NCI-H2227 (cell line): ENCODE measurements around the gene ASMT.
"Not testable (repeated sequence)": the region's sequence is repeated elsewhere in the genome, so short reads cannot be mapped to it uniquely, and the experiment has no call there.

Experiments
- DNase-seq: peaks from one replicate; lab custom pipeline; 2025; ENCODE audit not compliant: unreplicated experiment; lab: John Stamatoyannopoulos, UW

Gene ASMT, protein sequence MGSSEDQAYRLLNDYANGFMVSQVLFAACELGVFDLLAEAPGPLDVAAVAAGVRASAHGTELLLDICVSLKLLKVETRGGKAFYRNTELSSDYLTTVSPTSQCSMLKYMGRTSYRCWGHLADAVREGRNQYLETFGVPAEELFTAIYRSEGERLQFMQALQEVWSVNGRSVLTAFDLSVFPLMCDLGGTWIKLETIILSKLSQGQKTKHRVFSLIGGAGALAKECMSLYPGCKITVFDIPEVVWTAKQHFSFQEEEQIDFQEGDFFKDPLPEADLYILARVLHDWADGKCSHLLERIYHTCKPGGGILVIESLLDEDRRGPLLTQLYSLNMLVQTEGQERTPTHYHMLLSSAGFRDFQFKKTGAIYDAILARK

DNA sequence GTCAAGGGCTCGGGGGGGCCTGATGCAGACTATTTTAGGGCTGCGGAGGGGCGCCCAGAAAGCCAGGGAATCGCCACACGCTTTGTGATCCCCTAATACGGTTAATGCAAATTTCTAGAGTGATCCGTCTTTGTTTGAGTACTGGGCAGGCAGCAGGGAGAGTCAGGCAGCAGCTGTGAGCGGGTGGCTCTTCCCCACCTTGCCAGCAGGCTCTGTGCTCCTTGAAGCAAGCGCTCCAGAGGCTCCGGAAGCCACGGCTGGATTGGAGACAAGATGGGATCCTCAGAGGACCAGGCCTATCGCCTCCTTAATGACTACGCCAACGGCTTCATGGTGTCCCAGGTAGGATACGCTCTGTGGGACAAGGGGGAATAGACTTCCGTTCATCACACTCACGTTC, at the start of gene ASMT:
Gene ASMT, plus strand, starts transcription at position 133 of the 400 bp plus-strand sequence. Its CDS starts 141 bp downstream, at position 274.
- DNase-seq: no peak

DNA sequence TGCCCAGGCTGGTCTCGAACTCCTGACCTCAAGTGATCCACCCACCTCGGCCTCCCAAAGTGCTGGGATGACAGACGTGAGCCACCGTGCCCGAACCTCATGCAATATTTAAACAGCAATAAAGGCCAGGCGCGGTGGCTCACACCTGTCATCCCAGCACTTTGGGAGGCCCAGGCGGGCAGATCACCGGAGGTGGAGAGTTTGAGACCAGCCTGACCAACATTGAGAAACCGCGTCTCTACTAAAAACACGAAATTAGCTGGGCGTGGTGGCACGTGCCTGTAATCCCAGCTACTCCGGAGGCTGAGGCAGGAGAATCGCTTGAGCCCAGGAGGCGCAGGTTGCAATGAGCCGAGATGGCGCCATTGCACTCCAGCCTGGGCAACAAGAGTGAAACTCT, 40.7 kb upstream of the ASMT start:
- DNase-seq: not testable (repeated sequence)

DNA sequence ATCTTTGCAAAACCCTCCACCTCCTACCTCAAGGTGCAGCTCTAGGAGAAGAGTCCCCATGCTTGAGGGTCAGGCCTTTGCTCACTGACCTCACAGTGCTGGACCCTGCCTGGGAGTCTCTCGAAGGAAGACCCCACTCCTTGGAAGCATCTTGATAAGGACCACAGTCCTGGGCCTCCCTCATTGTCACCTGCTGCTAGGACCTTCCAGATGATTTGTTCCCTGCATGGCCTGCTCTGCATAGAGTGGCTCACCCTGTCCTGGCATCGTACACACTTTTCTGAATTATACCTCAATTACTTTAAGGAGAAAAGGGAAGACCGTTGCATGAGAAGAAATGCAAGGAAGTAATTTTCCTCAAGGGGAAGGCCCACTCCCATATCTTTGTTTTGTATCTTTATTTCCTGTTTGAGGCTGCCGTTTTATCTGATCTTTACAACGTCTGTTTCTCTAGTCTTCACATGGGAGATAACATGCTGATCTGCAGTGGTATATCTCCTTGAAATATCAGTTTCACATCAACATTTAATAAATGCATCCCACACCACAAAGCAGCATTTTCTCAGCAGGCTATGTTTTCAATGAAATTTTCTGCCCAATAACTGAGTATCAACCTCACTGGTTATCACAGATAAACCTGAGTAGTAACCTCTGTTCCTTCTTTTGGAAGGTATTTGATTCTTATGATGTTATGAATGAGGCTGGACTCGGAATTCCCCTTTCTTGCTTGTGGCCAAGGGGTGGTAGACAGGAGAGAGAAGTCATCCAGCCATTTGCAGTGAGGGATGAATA, 38.5 kb upstream of the ASMT start:
- no peak for DNase-seq

DNA sequence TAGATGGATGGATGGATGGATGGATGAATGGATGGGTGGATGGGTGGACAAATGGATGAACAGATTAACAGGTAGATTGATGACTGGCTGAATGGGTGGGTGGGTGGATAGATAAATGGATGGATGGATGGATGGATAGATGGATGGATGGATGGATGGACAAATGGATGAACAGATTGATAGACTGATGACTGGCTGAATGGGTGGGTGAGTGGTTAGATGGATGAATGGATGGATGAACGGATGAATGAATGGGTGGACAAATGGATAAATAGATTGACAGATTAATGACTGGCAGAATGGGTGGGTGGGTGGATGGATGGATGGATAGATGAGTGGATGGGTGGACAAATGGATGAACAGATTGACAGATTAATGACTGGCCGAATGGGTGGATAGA, 37.0 kb upstream of the ASMT start:
- DNase-seq: no peak

DNA sequence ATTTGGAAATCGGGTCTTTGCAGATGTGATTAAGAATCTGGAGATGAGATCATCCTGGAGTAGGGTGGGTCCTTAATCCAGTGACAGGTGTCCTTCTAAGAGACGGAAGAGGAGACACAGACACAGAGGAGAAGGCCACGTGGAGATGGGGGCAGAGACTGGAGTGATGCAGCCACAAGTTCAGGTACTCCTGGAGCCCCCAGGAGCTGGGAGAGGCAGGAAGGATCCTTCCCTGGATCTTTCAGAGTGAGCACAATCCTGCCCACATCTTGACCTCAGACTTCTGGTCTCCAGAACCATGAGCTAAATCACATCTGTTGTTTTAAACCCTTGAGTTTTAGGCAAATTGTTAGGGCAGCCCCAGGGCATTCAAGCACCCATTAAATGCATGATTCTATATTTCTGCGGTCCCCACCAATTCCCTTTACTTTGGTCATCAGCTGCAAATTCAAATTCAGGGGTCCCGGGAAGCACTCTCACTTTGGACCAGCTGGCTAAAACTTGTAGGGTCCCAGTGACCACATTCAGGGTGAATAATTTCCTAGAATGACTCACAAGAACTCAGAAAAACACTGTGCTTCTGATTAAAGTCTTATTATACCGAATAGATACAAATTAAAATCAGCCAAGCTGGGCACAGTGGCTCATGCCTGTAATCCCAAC, 36.2 kb upstream of the ASMT start:
- no peak for DNase-seq

DNA sequence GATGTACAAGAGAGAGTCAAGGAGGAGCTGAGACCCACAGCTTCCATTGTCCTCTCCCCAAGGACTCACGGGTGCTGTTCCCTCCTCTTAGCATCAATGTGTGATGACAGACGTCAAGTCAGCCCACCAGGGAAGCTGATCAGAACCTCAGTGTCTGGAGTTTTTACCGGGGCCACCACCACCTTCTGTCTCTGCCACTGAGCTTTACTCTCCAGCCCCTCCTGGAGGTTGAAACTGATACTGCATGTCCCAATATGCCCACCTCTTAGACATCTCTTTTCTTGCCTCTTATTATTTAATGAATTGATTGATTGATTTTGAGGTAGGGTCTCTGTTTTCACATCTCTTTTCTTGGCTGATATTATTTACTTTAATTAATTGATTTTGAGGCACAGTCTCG, 33.7 kb upstream of the ASMT start:
- peak; percentile 72 for DNase-seq

DNA sequence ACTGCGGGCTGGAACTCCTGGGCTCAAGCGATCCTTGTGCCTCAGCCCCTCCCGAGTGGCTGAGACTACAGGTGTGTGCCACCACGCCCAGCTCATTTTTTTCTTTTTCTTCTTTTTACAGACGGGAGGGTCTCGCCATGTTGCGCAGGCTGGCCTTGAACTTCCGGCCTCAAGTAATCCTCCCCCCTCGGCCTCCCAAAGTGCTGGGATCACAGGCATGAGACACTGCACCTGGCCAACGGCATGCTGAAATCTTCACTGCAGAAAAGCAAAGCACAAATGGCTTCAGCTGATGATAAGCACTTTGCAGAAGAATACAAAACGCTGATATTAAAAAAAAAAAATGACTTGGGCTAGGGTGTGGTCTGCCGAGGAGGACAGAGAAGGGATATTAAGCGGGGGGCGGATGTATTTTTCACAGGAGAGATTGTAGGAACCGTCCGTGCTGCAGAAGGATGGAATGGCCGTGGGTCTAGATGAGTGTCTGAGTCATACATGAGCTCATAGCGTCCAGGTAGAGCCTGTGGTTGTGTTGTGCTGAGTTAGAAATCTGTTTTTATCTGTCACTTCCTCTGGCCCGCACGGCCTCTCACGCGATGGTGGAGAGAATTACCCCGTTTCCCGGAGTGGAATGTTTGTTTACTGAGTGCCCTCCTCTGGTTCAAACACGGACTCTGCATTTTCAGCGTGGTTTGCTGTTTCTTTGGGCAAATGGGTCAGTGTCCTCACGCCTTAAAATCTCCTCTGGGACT, 32.0 kb upstream of the ASMT start:
- DNase-seq: no peak

DNA sequence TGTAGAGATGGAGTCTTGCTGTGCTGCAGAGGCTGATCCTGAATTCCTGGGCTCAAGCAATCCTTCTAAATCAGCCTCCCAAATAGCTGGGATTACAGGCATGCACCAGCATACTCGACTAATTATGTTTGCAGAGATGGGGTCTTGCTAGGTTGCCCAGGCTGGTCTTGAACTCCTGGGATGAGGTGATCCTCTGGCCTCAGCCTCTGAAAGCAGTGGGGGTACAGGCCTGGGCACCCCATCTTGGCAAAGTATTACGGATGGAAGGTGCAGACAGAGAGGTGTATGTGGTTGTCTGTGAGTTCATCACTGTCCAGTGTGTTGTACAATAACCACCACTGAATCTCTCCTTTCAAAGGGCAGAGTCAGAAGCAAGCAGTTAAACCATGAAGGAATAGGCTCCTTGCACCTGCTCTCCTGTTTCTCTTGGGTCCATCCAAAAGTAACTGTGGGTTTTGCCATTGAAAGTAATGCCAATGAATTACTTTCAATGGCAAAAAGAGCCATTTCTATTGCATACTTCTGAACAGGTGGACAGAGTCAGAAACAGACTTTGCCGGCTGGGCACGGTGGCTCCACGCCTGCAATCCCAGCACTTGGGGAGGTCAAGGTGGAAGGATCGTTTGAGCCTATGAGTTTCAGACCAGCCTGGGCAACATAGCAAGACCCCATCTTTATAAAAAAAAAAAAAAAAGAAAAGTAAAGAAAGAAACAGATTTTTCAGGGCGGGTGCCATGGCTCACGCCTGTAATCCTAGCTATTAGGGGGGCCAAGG, 30.4 kb upstream of the ASMT start:
- DNase-seq: no peak

DNA sequence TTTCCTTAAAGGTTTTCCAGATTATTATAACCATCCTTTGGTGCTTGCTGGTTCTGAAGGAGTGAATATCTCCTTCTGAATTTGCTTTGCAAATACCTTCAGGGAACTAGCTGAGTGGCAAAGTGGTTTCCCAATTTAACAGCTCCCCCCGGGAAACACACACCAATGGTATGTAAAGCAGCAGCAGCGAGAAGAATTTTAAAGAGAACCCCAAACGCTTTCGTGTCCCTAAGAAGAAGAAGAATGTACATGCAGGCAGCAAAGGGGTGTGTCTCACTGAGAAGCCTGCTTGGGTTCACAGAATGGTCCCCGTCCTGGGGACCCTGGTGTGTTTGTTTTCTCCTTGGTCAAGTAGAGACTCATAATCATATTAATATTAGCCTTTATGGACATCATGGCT, 27.7 kb upstream of the ASMT start:
- DNase-seq: no peak

DNA sequence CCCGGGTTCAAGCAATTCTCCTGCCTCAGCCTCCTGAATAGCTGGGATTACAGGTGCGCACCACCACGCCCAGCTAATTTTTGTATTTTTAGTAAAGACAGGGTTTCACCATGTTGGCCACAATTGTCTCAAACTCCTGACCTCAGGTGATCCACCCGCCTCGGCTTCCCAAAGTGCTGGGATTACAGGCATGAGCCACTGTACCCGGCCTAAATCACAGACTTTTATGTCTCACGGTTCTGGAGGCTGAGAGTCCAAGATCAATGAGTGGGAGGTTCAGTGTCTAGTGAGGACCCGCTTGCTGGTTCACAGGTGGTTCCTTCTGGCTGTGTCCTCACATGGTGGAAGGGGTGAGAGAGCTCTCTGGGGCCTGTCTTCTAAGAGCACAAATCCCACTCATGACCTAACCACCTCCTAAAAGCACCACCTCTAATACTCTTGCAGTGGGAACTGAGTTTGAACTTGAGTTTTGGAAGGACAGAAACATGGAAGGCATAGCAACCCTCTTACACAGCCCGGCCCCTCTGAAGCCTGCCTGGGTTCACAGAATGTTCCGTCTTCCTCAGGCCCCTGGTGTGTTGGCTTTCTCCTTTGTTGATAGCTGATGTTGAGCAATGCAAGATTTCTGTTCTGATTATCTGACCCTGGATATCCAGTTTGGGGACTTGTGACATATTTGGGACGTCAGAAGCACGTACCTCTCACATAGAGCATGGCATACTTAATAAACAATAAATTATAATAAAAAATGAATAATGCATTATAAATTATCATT, 25.3 kb upstream of the ASMT start:
- DNase-seq: no peak

DNA sequence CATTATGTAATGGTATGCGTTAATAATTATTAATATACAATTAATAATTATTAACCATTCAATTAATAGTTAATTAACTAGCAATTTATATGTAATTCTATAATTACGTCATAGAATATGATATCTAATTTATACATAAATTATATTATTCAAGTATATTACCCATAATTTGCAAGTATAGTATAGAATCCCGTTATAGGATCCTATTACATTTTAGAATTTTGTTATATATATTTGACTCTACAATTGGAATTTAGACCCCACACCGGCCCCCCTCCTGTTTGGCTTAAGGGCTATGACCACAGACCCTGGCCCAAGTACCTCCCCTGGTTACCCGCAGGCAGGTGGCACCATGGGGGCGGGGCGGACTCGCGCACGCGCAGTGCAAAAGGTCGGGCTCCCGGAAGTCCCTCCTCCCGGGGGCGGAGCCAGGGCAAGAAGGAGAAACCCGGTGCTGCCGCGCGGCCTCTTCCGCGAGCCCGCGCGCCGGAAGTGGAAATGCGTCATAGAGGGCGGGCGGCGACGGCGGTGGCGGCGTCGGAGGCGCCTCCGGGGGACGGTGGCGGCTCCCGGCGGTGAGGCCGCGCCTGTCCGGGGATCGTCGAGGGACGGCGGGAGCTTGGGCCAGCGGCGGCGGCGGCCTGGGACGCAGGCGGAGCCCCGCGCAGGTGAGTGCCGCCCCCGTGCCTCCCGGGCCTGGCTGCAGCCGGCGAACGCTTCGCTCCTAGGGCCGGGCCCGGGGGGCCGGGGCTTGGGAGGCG, 23.6 kb upstream of the ASMT start, which contains the start of gene AKAP17A:
Gene AKAP17A, plus strand, starts transcription at position 503 of the 761 bp plus-strand sequence. CDS start 1,859 bp downstream, outside the sequence.
- DNase-seq: peak; percentile 99

DNA sequence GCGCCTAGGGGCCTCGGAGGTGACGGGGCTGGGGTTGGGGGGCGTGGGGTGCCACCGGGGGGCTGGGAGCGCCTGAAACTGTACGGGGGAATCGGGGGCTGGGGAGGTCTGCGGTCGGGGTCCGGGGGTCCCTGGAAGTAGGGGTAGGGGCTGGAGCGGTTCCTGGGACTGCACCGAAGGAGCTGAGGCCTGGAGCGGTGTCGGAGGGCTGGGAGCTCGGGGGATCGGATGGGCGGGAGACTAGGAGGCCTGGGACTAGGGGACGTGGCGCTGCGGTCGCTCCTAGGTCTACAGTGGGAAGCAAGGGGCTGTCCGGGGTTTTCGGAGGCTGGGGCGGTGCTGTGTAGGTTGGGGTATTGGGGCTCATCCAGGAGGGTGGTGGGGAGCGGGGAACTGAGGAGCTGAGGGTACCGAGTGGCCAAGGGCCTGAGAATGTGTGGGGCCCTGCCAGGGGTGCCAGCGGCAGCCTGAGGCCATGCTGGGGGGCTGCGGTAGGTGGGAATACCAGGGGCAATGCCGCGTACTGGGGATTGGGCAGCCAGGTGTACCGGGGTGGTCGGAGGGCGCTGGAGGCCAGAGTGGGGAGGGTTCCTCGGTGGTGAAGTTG, 22.9 kb upstream of the ASMT start:
- DNase-seq: no peak

DNA sequence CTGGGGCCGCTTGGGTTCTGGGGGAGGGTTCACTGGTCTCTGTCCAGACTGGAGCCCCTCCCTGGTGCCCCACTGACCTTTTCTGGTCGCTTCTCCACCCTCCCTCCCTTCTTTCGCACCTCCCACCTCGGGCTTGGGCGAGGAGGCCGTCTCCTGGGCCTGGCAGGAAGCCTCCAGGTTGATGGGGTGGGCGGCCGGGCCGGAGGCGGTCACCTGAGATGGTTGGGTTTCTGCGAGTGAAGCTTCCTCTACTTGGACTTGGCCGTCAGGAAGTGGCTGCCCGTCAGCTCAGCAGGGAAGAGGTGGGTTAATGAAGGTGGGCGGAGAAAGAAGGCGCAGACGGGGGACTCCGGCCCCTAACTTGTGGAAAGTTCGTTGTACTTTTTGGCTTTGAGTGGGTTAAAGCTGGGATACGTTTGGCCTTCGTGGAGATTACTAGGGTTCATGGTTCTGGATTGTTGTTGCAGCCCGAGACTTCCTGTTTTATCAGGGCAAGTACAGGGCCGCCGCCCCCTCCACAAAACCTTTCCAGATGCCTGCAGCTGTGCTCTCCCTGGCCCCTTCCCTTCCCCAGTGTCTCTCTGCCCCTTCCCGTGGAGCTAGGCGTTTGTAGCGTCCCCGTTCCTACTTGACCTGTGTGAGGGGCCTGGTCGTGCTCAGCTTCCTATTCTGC, 22.3 kb upstream of the ASMT start:
- DNase-seq: no peak

DNA sequence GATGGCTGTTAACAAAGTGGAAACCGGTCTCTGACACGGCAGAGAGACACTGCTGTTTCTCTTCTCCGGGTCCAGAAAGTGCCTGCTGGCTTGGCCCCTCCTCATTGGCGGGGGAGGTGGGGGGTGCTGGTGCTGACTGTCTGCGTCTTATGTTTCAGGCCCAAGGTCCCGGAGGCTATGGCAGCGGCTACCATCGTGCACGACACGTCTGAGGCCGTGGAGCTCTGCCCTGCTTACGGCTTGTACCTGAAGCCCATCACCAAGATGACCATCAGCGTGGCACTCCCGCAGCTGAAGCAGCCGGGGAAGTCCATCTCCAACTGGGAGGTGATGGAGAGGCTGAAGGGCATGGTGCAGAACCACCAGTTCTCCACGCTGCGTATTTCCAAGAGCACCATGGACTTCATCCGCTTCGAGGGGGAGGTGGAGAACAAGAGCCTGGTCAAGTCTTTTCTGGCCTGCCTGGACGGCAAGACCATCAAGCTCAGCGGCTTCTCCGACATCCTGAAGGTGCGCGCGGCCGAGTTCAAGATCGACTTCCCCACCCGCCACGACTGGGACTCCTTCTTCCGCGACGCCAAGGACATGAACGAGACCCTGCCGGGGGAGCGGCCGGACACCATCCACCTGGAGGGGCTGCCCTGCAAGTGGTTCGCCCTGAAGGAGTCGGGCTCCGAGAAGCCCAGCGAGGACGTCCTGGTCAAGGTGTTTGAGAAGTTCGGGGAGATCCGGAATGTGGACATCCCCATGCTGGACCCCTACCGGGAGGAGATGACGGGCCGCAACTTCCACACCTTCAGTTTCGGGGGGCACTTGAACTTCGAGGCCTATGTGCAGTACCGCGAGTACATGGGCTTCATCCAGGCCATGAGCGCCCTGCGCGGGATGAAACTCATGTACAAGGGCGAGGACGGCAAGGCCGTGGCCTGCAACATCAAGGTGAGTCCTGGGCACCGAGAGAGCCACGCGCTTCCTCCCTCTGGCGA, 21.3 kb upstream of the ASMT start:
- DNase-seq: no peak

DNA sequence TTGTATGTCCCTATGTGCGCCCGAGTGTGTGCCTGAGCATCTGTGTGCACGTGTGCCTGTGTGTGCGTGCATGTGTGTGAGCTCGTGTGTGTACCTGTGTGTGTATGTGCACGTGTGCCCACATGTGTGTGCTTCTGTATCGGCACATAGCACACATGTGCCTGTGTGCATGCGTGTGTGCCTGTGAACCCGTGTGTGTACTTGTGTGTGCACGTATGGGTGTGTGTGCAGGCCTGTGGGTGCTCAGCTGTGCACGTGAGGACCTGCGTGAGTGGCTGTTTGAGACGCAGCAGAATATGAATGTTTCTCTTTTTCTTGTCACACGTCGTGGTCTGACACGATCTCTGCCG, 19.2 kb upstream of the ASMT start:
- no peak for DNase-seq

DNA sequence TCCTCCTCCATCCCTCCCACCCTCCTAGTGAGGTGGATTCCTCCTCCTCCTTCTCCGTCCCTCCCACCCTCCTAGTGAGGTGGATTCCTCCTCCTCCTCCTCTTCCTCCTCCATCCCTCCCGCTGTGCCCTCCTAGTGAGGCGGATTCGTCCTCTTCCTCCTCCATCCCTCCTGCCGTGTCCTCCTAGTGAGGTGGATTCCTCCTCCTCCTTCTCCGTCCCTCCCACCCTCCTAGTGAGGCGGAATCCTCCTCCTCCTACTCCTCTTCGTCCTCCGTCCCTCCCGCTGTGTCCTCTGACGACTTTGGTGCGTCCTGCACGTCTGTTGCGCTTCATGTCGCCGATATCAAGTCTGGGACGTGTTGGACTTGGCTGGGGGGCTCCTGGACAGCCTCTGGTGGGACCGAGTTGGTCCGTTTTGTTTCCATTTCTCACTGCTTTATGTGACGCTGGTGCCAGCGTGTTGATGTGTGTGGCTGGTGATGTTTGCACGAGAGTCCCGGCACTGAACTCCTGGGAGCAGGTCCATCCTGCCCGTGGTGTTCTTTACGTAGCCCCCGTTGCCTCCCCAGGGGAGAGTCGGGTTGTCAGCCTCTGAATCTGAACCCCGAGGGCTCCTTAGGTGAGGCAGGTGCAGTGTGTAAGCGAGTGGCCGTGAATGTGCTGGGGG, 18.0 kb upstream of the ASMT start:
- no peak for DNase-seq
